Stimulated activated CD8-positive, alpha-beta memory T cell treated with anti-CD3 and anti-CD28 coated beads, Interleukin-15, amount 100 ng/mL, for 24 hours (primary cell): ENCODE measurements around the gene KLHDC9.
"Not testable (repeated sequence)": the region's sequence is repeated elsewhere in the genome, so short reads cannot be mapped to it uniquely, and the experiment has no call there.

Source experiments
- DNase-seq: peaks from one replicate; pipeline ENCODE4 v3.0.0-alpha.2; 2020; ENCODE audit warnings: low read depth

Gene KLHDC9

GRCh38 chr1:161096530-161096929 is 1.6 kb upstream of the KLHDC9 start:
- DNase-seq: no peak

GRCh38 chr1:161099090-161099802 is 1.1 kb downstream of the KLHDC9 start:
- no peak for DNase-seq

- DNase-seq: no peak
These were observed 2.4 kb downstream of the KLHDC9 start for GRCh38 chr1:161100556-161100955.

GRCh38 chr1:161106431-161106830 is 8.3 kb downstream of the KLHDC9 start:
- no peak for DNase-seq

GRCh38 chr1:161111117-161111516 is 13.0 kb downstream of the KLHDC9 start:
- no peak for DNase-seq

GRCh38 chr1:161111527-161111926 is 13.4 kb downstream of the KLHDC9 start:
- DNase-seq: no peak

GRCh38 chr1:161113915-161114314 is 15.8 kb downstream of the KLHDC9 start:
- no peak for DNase-seq

- DNase-seq: no peak
These were observed 16.4 kb downstream of the KLHDC9 start for GRCh38 chr1:161114556-161114955.

- no peak for DNase-seq
These were observed 17.1 kb downstream of the KLHDC9 start for GRCh38 chr1:161115132-161115711.

GRCh38 chr1:161115961-161116360 is 17.8 kb downstream of the KLHDC9 start:
- not testable (repeated sequence) for DNase-seq

GRCh38 chr1:161117759-161118581 is 19.8 kb downstream of the KLHDC9 start, which contains the start of the genes NIT1 and PFDN2:
NIT1 (plus strand) TSS chr1:161118105; CDS start chr1:161118177, 72 bp downstream.
PFDN2 (minus strand) TSS chr1:161118037; CDS start chr1:161118026, 11 bp downstream.
- peak; percentile 71 for DNase-seq

- DNase-seq: no peak
These were observed 21.1 kb downstream of the KLHDC9 start for GRCh38 chr1:161119092-161119903.

- no peak for DNase-seq
These were observed 23.0 kb downstream of the KLHDC9 start for GRCh38 chr1:161121042-161121650.

- DNase-seq: no peak
These were observed 23.7 kb downstream of the KLHDC9 start for GRCh38 chr1:161121834-161122233.

- no peak for DNase-seq
These were observed 24.8 kb downstream of the KLHDC9 start for GRCh38 chr1:161122967-161123366.

- DNase-seq: no peak
These were observed 29.5 kb downstream of the KLHDC9 start for GRCh38 chr1:161127649-161128048.

- DNase-seq: no peak
These were observed 30.6 kb downstream of the KLHDC9 start for GRCh38 chr1:161128591-161129420.

GRCh38 chr1:161130266-161130665 is 32.1 kb downstream of the KLHDC9 start:
- DNase-seq: no peak

GRCh38 chr1:161131523-161132409 is 33.6 kb downstream of the KLHDC9 start:
- DNase-seq: no peak
